OCI-LY1 (cell line): ENCODE results near the gene HPCAL1.

Source experiments
- H2AFZ ChIP-seq: fragments of 200-600 bp; sonication (generic), shearing (Covaris generic); 2 replicates; pipeline ENCODE4 v1.6.0; 2014; ENCODE audit warnings: antibody characterized with exemption, mild to moderate bottlenecking, low read length
- H3F3A ChIP-seq: fragments of 200-600 bp; sonication (generic), shearing (Covaris generic); 2 replicates; pipeline ENCODE4 v1.6.0; 2014; ENCODE audit warnings: mild to moderate bottlenecking, antibody characterized with exemption, low read length, moderate library complexity; ENCODE audit not compliant: insufficient read depth
- H3K27ac ChIP-seq: fragments of 200-600 bp; sonication (generic); 2 replicates; pipeline ENCODE4 v1.5.1; 2014; ENCODE audit warnings: low read length, mixed run types, mild to moderate bottlenecking, low read depth; ENCODE audit not compliant: poor library complexity, severe bottlenecking
- H3K27me3 ChIP-seq: fragments of 200-600 bp; sonication (generic); 2 replicates; pipeline ENCODE4 v1.6.0; 2014; ENCODE audit warnings: antibody characterized with exemption, mild to moderate bottlenecking, low read length, moderate library complexity; ENCODE audit not compliant: insufficient read depth
- H3K36me3 ChIP-seq: fragments of 200-600 bp; sonication (generic); 2 replicates; pipeline ENCODE4 v1.6.1; 2014; ENCODE audit warnings: mild to moderate bottlenecking, antibody characterized with exemption, low read length, moderate library complexity, mixed read lengths; ENCODE audit not compliant: insufficient read depth
- H3K4me1 ChIP-seq: fragments of 200-600 bp; sonication (generic); 2 replicates; pipeline ENCODE4 v1.5.1; 2014; ENCODE audit warnings: mild to moderate bottlenecking, low read length, moderate library complexity; ENCODE audit not compliant: insufficient read depth, severe bottlenecking
- H3K4me2 ChIP-seq: fragments of 200-600 bp; sonication (generic), shearing (Covaris generic); 2 replicates; pipeline ENCODE4 v1.6.1; 2014; ENCODE audit warnings: low read length
- H3K4me3 ChIP-seq: fragments of 200-600 bp; sonication (generic); 2 replicates; pipeline ENCODE4 v1.5.1; 2014; ENCODE audit warnings: low read length, low read depth, mild to moderate bottlenecking, mixed read lengths; ENCODE audit not compliant: poor library complexity, severe bottlenecking
- H3K79me2 ChIP-seq: fragments of 200-600 bp; shearing (Covaris generic); 2 replicates; pipeline ENCODE4 v1.6.1; 2016; ENCODE audit warnings: mixed run types, low read length, mixed read lengths; ENCODE audit not compliant: insufficient read depth
- H3K9ac ChIP-seq: fragments of 200-600 bp; sonication (generic), shearing (Covaris generic); 2 replicates; pipeline ENCODE4 v1.6.1; 2014; ENCODE audit warnings: mild to moderate bottlenecking, low read length, mixed read lengths
- H3K9me2 ChIP-seq: fragments of 200-600 bp; sonication (generic), shearing (Covaris generic); 2 replicates; pipeline ENCODE4 v1.6.1; 2014; ENCODE audit warnings: low read depth, mild to moderate bottlenecking, low read length, mixed read lengths
- H3K9me3 ChIP-seq: fragments of 200-600 bp; shearing (Covaris generic); 2 replicates; pipeline ENCODE4 v1.6.1; 2014; ENCODE audit warnings: low read length, mixed read lengths
- H4K20me1 ChIP-seq: fragments of 200-600 bp; sonication (generic), shearing (Covaris generic); 2 replicates; pipeline ENCODE4 v1.6.0; 2016; ENCODE audit warnings: mild to moderate bottlenecking, low read length; ENCODE audit not compliant: insufficient read depth
- EZH2 ChIP-seq: fragments of 200-600 bp; sonication (generic), shearing (Covaris generic); IDR thresholded peaks from 2 replicates; pipeline ENCODE4 v1.8.0; 2017; ENCODE audit warnings: borderline replicate concordance, mixed run types, mild to moderate bottlenecking, antibody characterized with exemption, low read length, moderate library complexity, mixed read lengths
- TF ChIP-seq, protein P1 (sequence below): fragments of 200-600 bp; sonication (generic), shearing (Covaris generic); IDR thresholded peaks from 2 replicates; pipeline ENCODE4 v1.5.1; 2017; ENCODE audit warnings: mild to moderate bottlenecking, antibody characterized with exemption, low read length, moderate library complexity, mixed read lengths

The HPCAL1 gene

DNA sequence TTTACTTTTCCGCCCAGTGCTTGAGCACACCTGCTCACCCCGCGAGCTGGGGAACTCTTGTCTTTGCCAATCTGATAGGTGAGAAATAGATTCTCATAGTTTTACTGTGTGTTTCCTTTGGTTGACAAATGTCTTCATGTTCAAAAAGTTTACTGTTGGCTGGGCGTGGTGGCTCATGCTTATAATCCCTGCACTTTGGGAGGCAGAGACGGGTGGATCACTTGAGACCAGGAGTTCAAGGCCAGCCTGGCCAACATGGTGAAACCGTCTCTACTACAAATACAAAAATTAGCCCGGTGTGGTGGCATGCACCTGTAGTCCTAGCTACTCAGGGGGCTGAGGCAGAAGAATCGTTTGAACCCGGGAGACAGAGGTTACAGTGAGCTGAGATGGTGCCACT lies 135.1 kb downstream of the HPCAL1 start:
- Histone ChIP-seq H3K79me2 (no peaks in the 10 kb centered on the region), H3K27me3 (no peaks in the 10 kb centered on the region), H3K4me1 (peaks cover 3% of the 10 kb centered on the region), H3K4me3 (no peak overlapping the region), H4K20me1 (no peaks in the 10 kb centered on the region), H3K9ac (no peak overlapping the region), H2AFZ (no peak overlapping the region), H3F3A (peaks cover 16% of the 10 kb centered on the region; the same call in 1 of the 2 replicates), H3K9me3 (no peaks in the 10 kb centered on the region), H3K4me2 (no peak overlapping the region), H3K36me3 (peaks cover 48% of the 10 kb centered on the region), H3K27ac (no peak overlapping the region), H3K9me2 (no peaks in the 10 kb centered on the region)
- TF ChIP-seq, protein P1, sequence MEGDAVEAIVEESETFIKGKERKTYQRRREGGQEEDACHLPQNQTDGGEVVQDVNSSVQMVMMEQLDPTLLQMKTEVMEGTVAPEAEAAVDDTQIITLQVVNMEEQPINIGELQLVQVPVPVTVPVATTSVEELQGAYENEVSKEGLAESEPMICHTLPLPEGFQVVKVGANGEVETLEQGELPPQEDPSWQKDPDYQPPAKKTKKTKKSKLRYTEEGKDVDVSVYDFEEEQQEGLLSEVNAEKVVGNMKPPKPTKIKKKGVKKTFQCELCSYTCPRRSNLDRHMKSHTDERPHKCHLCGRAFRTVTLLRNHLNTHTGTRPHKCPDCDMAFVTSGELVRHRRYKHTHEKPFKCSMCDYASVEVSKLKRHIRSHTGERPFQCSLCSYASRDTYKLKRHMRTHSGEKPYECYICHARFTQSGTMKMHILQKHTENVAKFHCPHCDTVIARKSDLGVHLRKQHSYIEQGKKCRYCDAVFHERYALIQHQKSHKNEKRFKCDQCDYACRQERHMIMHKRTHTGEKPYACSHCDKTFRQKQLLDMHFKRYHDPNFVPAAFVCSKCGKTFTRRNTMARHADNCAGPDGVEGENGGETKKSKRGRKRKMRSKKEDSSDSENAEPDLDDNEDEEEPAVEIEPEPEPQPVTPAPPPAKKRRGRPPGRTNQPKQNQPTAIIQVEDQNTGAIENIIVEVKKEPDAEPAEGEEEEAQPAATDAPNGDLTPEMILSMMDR: no peak
- TF ChIP-seq EZH2: no peak

DNA sequence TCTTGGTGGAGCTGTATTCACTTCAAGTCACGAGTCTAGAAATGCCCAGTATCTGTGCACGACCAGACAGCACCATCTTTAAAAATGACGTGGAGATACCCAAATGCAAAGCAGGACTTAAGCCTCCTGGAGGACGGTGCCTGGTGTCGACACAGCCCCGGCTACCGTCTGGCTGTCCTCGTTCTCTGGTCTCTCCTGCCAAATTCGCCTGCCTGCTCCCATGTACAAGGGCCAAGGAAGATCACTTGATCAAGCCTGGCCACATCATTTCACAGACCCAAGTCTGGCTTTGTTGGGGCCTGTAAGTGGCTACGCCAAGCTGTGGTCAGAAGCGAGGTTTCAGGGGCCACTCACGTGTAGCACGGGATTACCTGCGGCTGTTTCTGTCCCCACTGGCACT lies 136.0 kb downstream of the HPCAL1 start:
- Histone ChIP-seq H3K9me3 (no peaks in the 10 kb centered on the region), H3K27ac (no peak overlapping the region), H3K9ac (no peak overlapping the region), H2AFZ (no peak overlapping the region), H3K4me3 (no peak overlapping the region), H3K9me2 (no peaks in the 10 kb centered on the region), H3K4me2 (no peak overlapping the region), H3F3A (peaks cover 16% of the 10 kb centered on the region; the same call in 1 of the 2 replicates), H4K20me1 (no peaks in the 10 kb centered on the region), H3K4me1 (peaks cover 3% of the 10 kb centered on the region), H3K79me2 (no peaks in the 10 kb centered on the region), H3K27me3 (no peaks in the 10 kb centered on the region), H3K36me3 (peaks cover 57% of the 10 kb centered on the region)
- TF ChIP-seq EZH2: no peak

DNA sequence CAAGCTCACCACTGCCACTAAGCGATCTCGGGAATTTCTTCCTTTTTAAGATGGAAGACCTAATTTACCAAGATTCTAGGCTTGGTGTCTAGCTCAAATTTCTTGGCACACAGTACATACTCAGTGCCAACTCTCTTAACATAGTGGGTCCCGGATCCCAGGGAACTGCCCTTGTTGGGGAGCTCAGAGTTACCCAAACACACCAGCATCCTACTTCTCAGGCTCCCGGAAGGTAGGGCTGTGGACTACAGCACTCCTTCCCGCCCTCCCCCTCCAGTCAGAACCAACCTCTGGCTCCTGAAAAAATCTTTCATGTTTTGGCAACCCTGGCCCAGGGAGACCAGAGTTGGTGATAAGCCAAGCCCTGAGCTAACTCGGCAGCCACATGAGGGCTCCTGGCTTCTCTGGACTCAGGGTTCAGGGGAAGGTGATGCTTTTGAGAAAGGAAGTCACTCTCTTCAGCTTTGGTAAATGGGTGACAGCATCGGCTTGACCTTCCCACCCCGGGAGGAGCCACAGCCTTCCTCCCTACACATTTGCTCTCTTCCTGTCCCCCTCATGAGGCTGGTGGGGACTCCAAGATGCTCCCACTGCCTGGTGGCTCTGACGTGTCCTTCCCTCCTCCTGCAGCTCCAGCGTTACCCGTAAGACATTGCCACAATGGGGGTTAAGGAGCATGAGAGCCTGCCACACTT lies 136.6 kb downstream of the HPCAL1 start:
- peaks cover 63% of the 10 kb centered on the region for H3K36me3 ChIP-seq
- H3K27me3 ChIP-seq: no peaks in the 10 kb centered on the region
- no peak overlapping the region for H3K9ac ChIP-seq
- TF ChIP-seq EZH2: no peak
- TF ChIP-seq, protein P1: no peak
- H3K9me3 ChIP-seq: no peaks in the 10 kb centered on the region
- no peak overlapping the region for H3K27ac ChIP-seq
- no peaks in the 10 kb centered on the region for H3K79me2 ChIP-seq
- peaks cover 22% of the 10 kb centered on the region; the same call in 1 of the 2 replicates for H3F3A ChIP-seq
- peaks cover 3% of the 10 kb centered on the region for H3K4me1 ChIP-seq
- no peak overlapping the region for H2AFZ ChIP-seq
- H4K20me1 ChIP-seq: no peaks in the 10 kb centered on the region
- no peaks in the 10 kb centered on the region for H3K9me2 ChIP-seq
- H3K4me2 ChIP-seq: no peak overlapping the region
- no peak overlapping the region for H3K4me3 ChIP-seq

DNA sequence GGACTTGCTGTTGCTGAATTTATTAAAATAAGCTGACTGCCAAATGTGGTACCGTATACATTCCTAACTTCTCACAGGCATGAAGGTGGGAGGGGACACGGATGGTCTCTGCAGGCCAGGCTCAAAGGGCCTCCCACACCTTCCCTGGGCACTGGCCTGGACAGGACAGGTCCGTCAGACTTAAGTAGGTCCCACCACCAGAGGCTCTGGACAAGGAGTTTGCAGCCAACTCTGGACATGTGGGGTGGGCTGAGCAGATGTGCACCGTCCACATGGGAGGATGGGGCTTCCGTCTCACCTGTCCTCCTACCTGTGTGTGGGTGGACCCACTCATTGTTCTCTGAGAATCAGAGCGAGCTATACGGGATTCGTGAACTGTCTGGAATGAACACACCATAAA lies 137.3 kb downstream of the HPCAL1 start:
- H3K9ac ChIP-seq: no peak overlapping the region
- H4K20me1 ChIP-seq: no peaks in the 10 kb centered on the region
- peaks cover 4% of the 10 kb centered on the region for H3K4me1 ChIP-seq
- H3K27me3 ChIP-seq: no peaks in the 10 kb centered on the region
- H3K9me2 ChIP-seq: no peaks in the 10 kb centered on the region
- H3K4me2 ChIP-seq: no peak overlapping the region
- H3K27ac ChIP-seq: no peak overlapping the region
- H3K36me3 ChIP-seq: peaks cover 70% of the 10 kb centered on the region
- peaks cover 24% of the 10 kb centered on the region; the same call in 1 of the 2 replicates for H3F3A ChIP-seq
- no peak for TF ChIP-seq EZH2
- TF ChIP-seq, protein P1: no peak
- H2AFZ ChIP-seq: no peak overlapping the region
- no peaks in the 10 kb centered on the region for H3K9me3 ChIP-seq
- H3K79me2 ChIP-seq: peaks cover 6% of the 10 kb centered on the region; the same call in 1 of the 2 replicates
- no peak overlapping the region for H3K4me3 ChIP-seq
